Fibroblast of skin of abdomen (primary cell): ENCODE data around the gene MLIP. TPM values are rescaled to one million over a fixed set of nuclear protein-coding genes. Genes with fewer than 3 reads are reported as not detected.
"Not testable (repeated sequence)": the region's sequence is repeated elsewhere in the genome, so short reads cannot be mapped to it uniquely, and the experiment has no call there.

ENCODE experiments used
- DNase-seq: peaks from one replicate; pipeline ENCODE4 v3.0.0-alpha.2; 2013
- polyA plus RNA-seq, 2 experiments: library from polyadenylated mRNA; unstranded; fragments of 120-200 nt; gene quantifications; one replicate each; pipeline ENCODE4 v1.2.1, GENCODE V29; 2013; ENCODE audit not compliant: insufficient read length in 2 of 2

MLIP gene, protein sequence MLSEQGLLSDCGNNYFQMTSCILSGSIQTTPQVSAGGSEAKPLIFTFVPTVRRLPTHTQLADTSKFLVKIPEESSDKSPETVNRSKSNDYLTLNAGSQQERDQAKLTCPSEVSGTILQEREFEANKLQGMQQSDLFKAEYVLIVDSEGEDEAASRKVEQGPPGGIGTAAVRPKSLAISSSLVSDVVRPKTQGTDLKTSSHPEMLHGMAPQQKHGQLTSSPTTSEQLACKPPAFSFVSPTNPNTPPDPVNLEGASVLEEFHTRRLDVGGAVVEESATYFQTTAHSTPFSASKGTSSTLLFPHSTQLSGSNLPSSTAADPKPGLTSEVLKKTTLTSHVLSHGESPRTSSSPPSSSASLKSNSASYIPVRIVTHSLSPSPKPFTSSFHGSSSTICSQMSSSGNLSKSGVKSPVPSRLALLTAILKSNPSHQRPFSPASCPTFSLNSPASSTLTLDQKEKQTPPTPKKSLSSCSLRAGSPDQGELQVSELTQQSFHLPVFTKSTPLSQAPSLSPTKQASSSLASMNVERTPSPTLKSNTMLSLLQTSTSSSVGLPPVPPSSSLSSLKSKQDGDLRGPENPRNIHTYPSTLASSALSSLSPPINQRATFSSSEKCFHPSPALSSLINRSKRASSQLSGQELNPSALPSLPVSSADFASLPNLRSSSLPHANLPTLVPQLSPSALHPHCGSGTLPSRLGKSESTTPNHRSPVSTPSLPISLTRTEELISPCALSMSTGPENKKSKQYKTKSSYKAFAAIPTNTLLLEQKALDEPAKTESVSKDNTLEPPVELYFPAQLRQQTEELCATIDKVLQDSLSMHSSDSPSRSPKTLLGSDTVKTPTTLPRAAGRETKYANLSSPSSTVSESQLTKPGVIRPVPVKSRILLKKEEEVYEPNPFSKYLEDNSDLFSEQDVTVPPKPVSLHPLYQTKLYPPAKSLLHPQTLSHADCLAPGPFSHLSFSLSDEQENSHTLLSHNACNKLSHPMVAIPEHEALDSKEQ
- 0.12 TPM for polyA plus RNA-seq (2013, experiment 1 of 2; ENCODE audit: insufficient read length)
- polyA plus RNA-seq (2013, experiment 2 of 2; ENCODE audit: insufficient read length), result 0.20 TPM

DNA sequence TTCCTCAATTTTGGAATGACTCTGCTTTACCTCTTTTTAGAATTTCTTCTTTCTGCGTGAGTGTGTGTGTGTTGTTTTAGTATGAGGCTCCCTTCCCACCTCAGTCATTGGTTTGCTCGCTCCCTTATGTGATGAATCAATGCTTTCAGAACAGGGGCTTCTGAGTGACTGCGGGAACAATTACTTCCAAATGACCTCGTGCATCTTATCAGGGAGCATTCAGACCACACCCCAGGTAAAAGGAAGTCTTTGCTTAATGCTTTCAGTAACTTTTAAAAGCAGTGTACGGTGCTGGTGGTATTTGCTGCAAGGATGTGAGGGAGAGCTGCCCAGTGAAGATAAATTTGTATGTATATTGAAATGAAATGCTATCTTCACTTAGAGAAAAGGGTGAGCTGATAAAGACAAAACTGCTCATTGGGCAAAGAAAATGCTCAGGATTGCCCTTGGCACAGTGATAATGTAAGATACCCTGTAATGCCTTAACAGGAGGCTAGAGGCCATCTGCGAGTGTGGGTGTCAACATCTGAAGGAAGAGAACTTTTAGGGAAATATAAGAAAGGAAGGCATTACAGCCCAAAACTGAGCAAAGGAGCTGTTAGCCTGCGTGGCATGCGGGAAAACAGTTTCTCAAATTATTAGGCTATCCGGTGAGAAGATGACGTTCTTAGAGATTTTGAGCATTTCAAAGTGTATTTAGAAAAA is at the start of gene MLIP:
Gene MLIP, plus strand, starts transcription at position 103 of the 705 bp plus-strand sequence. Its CDS starts 37 bp downstream, at position 140.
- DNase-seq, result no peak

DNA sequence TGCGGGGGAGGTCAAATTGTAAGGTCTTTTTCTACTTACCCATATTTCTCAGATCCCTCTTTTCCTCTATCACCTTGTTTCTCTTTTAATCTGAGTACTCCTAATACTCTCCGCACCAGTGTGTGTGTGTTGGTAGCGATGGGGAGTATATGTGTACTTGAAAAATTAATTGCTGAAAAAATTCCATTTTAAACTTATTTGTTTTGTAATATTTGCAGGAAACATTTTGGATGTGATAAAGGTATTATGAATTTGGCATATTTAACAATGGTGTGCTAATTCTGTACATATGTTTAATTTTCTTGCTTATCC is 48.1 kb upstream of the MLIP start:
- DNase-seq, result no peak

GRCh38 chr6:54068694-54069093 is 42.5 kb upstream of the MLIP start:
- no peak for DNase-seq

- no peak for DNase-seq
Measured at GRCh38 chr6:54070025-54070424, 41.2 kb upstream of the MLIP start.

GRCh38 chr6:54071821-54072340 is 39.4 kb upstream of the MLIP start:
- DNase-seq, result peak; percentile 29

DNA sequence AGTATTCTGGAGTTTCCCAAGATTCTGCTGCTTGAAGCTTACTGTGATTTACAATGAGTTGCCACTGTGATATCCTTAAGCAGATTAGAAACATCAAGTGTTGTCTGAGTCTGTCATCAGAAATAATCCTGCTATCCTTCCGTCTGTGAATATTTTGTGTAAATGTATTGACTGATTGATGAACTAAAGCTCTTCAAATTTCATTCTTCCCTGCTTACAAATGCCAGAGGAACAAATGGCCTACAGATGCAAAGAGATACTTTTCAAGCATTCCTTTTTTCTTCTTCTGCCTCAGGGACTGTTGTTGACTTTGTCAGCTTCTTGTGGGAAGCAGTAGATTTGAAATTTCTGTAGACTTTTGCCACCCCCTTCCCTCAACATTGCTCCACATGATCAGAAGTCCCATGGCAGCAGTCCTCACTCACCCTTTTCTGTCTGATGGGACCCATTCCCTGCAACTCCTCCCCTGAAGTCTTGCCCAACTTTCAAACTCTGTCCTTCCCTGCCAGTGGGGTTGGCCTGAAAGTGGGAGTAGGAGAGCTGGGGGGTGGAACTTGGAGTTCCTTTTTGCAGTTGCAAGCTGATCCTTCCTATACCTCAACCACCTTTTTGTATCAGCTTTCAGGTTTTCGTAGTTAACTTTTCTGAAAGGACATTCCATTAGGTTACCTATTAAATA is 38.5 kb upstream of the MLIP start:
- peak; percentile 56 for DNase-seq

DNA sequence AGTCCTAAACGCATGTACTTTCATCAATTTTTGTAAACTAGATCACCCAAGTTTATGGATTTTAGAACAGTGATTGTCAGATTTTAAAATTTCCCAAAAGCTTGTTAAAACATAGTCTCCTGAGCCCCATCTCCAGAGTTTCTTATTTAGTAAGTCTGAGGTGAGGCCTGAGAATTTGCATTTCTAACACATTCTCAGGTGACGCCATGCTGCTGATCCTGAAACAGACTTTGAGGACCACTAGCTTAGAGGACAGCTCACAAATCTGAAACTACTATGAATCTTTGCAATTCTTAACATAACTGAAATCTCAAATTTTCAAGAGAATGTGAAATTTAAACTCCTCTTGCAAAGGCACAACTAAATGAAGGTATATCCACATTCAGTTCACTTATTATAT is 37.8 kb upstream of the MLIP start:
- DNase-seq, result no peak

GRCh38 chr6:54074109-54074508 is 37.1 kb upstream of the MLIP start:
- DNase-seq, result no peak

GRCh38 chr6:54074578-54075195 is 36.6 kb upstream of the MLIP start:
- peak; percentile 47 for DNase-seq

- DNase-seq, result no peak
Measured at GRCh38 chr6:54076159-54076789, 35.0 kb upstream of the MLIP start.

DNA sequence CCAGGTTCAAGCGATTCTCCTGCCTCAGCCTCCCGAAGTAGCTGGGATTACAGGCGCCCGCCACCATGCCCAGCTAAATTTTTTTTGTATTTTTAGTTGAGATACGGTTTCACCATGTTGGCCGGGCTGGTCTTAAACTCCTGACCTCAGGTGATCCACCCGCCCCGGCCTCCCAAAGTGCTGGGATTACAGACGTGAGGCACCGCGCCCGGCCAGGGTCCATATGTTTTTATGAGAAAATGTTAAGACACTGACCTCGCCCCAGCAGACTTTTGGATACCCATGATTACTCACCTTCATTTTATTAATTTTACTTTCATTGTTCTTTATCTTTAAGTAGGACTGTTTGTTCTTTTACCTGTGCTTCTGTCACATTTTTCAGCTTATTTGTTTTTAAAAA is 29.7 kb upstream of the MLIP start:
- DNase-seq, result not testable (repeated sequence)

DNA sequence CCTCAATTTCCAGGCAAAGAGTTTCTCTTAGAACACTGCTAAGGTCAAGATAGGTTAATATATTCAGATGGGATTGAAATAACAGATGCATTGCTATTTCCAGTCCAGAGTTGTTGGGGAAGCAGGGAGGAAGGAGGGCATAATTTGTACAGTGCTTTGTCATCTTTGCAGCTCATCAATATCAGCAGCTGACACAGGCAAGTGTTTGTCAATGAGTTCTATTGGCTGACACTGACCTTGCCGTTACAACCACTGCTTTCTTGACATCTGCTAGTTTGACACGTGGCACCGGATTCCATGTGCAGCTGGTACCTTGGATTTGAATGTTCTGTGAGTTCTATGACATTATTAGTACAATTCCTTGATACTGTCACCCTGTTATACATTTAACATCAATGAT is 28.0 kb upstream of the MLIP start:
- DNase-seq, result no peak

DNA sequence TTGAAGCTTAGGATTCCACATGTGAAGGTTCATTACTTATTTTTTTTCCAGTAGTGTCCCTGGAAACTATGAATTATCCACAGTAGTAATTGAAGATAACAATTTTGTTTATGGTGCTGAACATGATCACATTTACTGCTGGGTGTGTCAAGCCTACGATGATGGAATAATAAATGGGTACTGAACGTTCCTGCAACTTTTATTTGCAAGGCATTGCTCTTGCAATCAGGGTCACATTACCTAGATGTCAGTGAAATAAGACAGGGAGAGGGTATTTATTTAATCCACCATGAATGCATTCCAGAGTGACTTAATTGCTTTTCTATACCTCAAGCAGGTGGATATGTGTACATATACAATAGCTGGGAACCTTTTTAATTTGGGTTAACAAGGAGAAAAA is 27.0 kb upstream of the MLIP start:
- DNase-seq, result no peak

- DNase-seq, result no peak
Measured at GRCh38 chr6:54085047-54085446, 26.2 kb upstream of the MLIP start.

DNA sequence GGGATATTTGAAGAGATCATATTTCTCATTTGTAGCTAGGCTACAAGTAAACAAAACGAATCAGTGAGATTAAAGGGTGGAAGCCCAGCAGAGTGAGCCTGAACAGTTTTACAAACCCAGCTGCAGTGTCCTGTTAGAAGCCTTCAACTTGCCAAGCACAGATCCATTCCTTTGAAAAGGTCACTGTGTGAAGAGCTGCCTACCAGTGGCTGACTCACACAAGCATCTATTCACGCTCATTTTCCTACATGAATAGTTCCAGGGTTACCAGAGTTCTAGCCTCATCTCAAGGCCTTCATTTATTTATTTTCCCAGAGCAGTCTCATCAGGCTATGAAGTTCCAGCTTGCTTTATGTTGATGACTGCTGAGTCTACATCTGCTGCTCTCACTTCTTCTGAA is 25.7 kb upstream of the MLIP start:
- DNase-seq, result peak; percentile 58

- DNase-seq, result no peak
Measured at GRCh38 chr6:54086439-54086838, 24.8 kb upstream of the MLIP start.

- no peak for DNase-seq
Measured at GRCh38 chr6:54087721-54088120, 23.5 kb upstream of the MLIP start.

DNA sequence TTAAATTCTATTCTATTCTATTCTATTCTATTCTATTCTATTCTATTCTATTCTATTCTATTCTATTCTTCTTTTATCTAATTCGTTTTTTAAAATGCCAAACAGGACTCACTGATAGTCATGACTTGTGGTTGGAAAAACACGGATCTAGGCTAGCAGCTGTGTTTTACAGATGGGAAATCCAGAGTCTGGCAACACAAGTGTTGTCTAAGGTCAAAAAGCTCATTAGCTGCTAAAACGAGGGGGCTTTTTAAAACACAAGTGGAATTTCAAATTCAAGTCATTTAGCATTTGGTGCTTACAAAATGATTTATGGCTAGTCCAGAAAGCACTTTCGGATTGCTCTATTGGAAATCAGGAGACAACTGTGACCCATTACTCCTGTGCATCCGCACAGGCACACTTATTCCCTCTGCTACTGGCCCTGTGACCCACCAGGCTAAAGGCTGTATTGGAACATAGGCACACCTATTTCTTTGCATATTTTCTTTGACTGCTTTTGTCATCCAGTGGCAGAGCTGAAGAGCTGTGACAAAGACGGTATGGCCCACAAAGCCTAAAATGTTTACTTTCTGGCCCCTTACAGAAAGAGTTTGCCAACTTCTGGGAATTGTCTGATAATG is 17.8 kb upstream of the MLIP start:
- DNase-seq, result no peak

DNA sequence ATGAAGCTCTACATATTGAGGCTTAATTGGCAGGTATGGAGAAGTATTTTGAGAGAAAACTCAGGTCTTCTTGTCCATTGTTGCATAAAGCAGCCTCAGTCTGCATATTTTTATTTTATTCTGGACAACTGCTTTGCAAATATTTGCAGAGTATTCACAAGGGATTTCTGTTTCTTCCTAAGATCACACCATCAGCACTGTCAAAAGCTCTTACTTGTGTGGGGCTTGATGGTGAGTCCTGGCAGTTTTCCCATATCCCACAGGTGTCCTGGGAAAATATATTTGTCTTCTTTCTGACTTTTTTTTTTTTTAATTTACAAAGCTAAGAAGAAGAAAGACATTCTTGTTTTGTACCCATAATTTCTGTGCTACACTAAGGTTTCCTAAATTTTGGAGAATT is 16.9 kb upstream of the MLIP start:
- no peak for DNase-seq

GRCh38 chr6:54094786-54095185 is 16.5 kb upstream of the MLIP start:
- no peak for DNase-seq

- no peak for DNase-seq
Measured at GRCh38 chr6:54095723-54096122, 15.5 kb upstream of the MLIP start.
